WTC11 (cell line): ENCODE measurements around the gene ATP6V1G2. TPM values are rescaled to one million over a fixed set of nuclear protein-coding genes. Genes with fewer than 3 reads are reported as not detected.
"Not testable (repeated sequence)": the region's sequence is repeated elsewhere in the genome, so short reads cannot be mapped to it uniquely, and the experiment has no call there.

Experiments
- ATAC-seq: fragments of 200-7000 bp; cut with Tn5 transposase; 2 replicates; pipeline ENCODE4 v1.10.0; 2021; ENCODE audit warnings: mild to moderate bottlenecking, moderate library complexity
- CTCF ChIA-PET: fragments of 300-600 bp; sonication (Branson Sonifier 250); formaldehyde crosslinking; loops from one replicate; lab custom pipeline; 2021; ENCODE audit warnings: antibody characterized with exemption; lab: Charles Lee
- POLR2A ChIA-PET: fragments of 350-600 bp; sonication (Branson Sonifier 250); formaldehyde crosslinking; loops from one replicate; lab custom pipeline; 2021; ENCODE audit warnings: antibody characterized with exemption; lab: Charles Lee
- DNase-seq: peaks from one replicate; pipeline ENCODE4 v3.0.0; 2021; ENCODE audit warnings: low spot score
- H3K27ac Mint-ChIP-seq: 2 replicates; pipeline ENCODE4 v1.8.0; 2021; ENCODE audit warnings: mixed read lengths
- H3K27me3 Mint-ChIP-seq: 2 replicates; pipeline ENCODE4 v1.8.0; 2021; ENCODE audit warnings: low read depth, mild to moderate bottlenecking, moderate library complexity, mixed read lengths
- H3K36me3 Mint-ChIP-seq: 2 replicates; pipeline ENCODE4 v1.8.0; 2021; ENCODE audit warnings: mixed read lengths
- H3K4me1 Mint-ChIP-seq: 2 replicates; pipeline ENCODE4 v1.8.0; 2022; ENCODE audit warnings: mixed read lengths
- H3K4me3 Mint-ChIP-seq: 2 replicates; pipeline ENCODE4 v1.8.0; 2021; ENCODE audit warnings: mild to moderate bottlenecking, moderate library complexity, mixed read lengths
- H3K9me3 Mint-ChIP-seq: 2 replicates; pipeline ENCODE4 v1.8.0; 2021; ENCODE audit warnings: mixed read lengths
- ATF1 ChIP-seq: sonication (generic); formaldehyde crosslinking; IDR thresholded peaks from 2 replicates; pipeline ENCODE4 v1.8.1; 2023; ENCODE audit warnings: mild to moderate bottlenecking, moderate library complexity, missing genetic modification reagents
- CREB1 ChIP-seq: sonication (generic); formaldehyde crosslinking; IDR thresholded peaks from 2 replicates; pipeline ENCODE4 v1.8.0; 2023; ENCODE audit warnings: mild to moderate bottlenecking, missing genetic modification reagents
- GABPB1 ChIP-seq: sonication (generic); formaldehyde crosslinking; IDR thresholded peaks from 2 replicates; pipeline ENCODE4 v1.8.1; 2023; ENCODE audit warnings: mild to moderate bottlenecking, missing genetic modification reagents
- KAT7 ChIP-seq: sonication (generic); formaldehyde crosslinking; IDR thresholded peaks from 2 replicates; pipeline ENCODE4 v1.8.1; 2023; ENCODE audit warnings: missing genetic modification reagents, mild to moderate bottlenecking, borderline replicate concordance
- NR1H2 ChIP-seq: sonication (generic); formaldehyde crosslinking; IDR thresholded peaks from 2 replicates; pipeline ENCODE4 v1.9.0; 2021; ENCODE audit warnings: mild to moderate bottlenecking, moderate library complexity, missing genetic modification reagents
- PRRX2 ChIP-seq: fragments of 250-450 bp; sonication (Bioruptor Pico); IDR thresholded peaks from 2 replicates; pipeline ENCODE4 v1.8.0; 2021; ENCODE audit warnings: mild to moderate bottlenecking
- USF2 ChIP-seq: sonication (generic); formaldehyde crosslinking; IDR thresholded peaks from 2 replicates; pipeline ENCODE4 v1.8.1; 2023; ENCODE audit warnings: mild to moderate bottlenecking, missing genetic modification reagents, moderate library complexity
- ZNF138 ChIP-seq: sonication (generic); formaldehyde crosslinking; conservative IDR thresholded peaks from 2 replicates; pipeline ENCODE4 v1.8.1; 2022; ENCODE audit warnings: mild to moderate bottlenecking, moderate library complexity, missing genetic modification reagents
- ZNF232 ChIP-seq: sonication (generic); formaldehyde crosslinking; IDR thresholded peaks from 2 replicates; pipeline ENCODE4 v1.8.0; 2022; ENCODE audit warnings: mild to moderate bottlenecking, missing genetic modification reagents
- ZNF281 ChIP-seq: sonication (generic); formaldehyde crosslinking; IDR thresholded peaks from 2 replicates; pipeline ENCODE4 v1.8.0; 2023; ENCODE audit warnings: mild to moderate bottlenecking, missing genetic modification reagents
- ZNF425 ChIP-seq: fragments of 250-450 bp; sonication (Bioruptor Pico); conservative IDR thresholded peaks from 2 replicates; pipeline ENCODE4 v1.9.0; 2021; ENCODE audit warnings: mild to moderate bottlenecking
- total RNA-seq: library from RNA; stranded (reverse); gene quantifications from 3 replicates; pipeline ENCODE4 v1.2.3, GENCODE V29; 2021
- TF ChIP-seq, protein P1 (sequence below): sonication (generic); formaldehyde crosslinking; IDR thresholded peaks from 2 replicates; pipeline ENCODE4 v1.8.1; 2022; ENCODE audit warnings: missing genetic modification reagents, borderline replicate concordance

Gene ATP6V1G2
- total RNA-seq, 1 experiment from 2014 or later: 4.0 TPM

DNA sequence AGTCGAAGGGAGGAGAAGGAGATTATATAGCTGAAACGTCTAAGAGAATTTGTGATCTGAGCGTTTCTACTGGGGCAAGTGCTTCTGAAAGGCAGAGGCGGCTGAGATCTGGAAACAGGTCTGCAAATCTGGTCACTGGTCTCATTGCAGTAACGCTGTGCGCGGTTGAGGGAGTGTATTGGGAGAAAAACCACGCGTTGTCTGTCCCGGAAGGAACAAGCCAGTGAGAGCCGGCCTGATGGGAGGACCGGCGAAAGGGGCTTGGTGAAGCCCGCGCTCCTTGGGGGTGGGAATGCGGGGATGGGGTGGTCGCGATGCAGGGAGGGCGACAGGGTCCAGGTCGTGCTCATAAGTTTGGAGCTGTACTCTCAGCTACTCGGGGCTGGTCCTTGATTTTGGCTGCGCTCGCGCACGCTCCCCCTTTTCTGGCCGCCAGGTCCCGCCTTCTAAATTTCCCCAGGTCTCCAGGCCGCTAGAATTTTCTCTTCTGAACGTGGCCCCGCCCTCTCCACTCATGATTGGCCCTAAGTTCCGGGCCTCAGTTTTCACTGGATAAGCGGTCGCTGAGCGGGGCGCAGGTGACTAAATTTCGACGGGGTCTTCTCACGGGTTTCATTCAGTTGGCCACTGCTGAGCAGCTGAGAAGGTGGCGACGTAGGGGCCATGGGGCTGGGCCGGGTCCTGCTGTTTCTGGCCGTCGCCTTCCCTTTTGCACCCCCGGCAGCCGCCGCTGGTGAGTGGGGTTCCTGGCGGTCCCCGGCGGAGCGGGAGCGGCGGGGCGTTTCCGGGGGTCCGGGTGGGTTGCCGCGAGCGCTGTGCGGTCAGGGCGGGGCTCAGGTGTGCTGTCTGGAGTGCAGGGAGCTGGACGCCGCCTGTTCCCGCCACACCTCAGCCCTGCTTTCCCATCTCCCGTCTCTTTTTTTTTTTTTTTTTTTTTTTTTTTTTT, 48.6 kb downstream of the ATP6V1G2 start, which contains the start of gene MICB (continued):
- TF ChIP-seq ZNF281 (CRISPR knock-in tag) (no peak), CREB1 (no peak), ATF1 (CRISPR knock-in tag) (0 out of 2 replicates have a peak, but pooled peaks have one; percentile 37)
- TF ChIP-seq, protein P1, sequence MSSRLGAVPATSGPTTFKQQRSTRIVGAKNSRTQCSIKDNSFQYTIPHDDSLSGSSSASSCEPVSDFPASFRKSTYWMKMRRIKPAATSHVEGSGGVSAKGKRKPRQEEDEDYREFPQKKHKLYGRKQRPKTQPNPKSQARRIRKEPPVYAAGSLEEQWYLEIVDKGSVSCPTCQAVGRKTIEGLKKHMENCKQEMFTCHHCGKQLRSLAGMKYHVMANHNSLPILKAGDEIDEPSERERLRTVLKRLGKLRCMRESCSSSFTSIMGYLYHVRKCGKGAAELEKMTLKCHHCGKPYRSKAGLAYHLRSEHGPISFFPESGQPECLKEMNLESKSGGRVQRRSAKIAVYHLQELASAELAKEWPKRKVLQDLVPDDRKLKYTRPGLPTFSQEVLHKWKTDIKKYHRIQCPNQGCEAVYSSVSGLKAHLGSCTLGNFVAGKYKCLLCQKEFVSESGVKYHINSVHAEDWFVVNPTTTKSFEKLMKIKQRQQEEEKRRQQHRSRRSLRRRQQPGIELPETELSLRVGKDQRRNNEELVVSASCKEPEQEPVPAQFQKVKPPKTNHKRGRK (CRISPR knock-in tag): no peak

GRCh38 chr6:31496826-31497225, 49.6 kb downstream of the ATP6V1G2 start:
- not testable (repeated sequence) for ATAC-seq, H3K9me3 Mint-ChIP-seq, DNase-seq, H3K36me3 Mint-ChIP-seq
- POLR2A ChIA-PET: interaction anchor here (1.8 to 3.2 kb wide), 3 partner anchors 31 to 51 kb away, joined by 8 to 22 read pairs (median 9); partner anchors contain the start of genes DDX39B, MCCD1 and NFKBIL1
- Mint-ChIP-seq H3K27me3 (peaks cover 30% of the 10 kb centered on the region), H3K27ac (peak overlapping the region; percentile 25; the same call in 1 of the 2 replicates), H3K4me3 (peak overlapping the region; percentile 100), H3K4me1 (peaks cover 56% of the 10 kb centered on the region)
- CTCF ChIA-PET: interaction anchor here (0.6 to 1.5 kb wide), 4 partner anchors 94 to 118 kb away, joined by 3 to 4 read pairs (median 4); partner anchors contain the start of gene AIF1

DNA sequence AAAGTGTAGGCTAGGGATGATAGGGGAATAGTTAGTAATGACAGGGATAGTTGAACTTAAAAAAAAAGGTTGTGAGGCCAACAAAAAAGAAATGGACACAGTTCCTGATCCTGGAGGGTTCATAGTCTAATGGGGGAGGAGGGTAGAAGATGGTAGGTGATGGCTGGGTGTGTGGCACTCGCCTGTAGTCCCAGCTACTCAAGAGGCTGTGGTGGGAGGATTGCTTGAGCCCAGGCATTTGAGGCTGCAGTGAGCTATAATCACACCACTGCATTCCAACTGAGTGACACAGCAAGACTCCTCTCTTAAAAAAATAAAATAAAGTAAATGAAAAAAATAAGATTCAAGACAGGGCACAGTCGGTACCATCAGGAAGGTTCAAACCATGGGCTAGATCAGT, 50.8 kb downstream of the ATP6V1G2 start:
- no peak for DNase-seq
- peak overlapping the region; percentile 62; the same call in 1 of the 2 replicates for H3K27ac Mint-ChIP-seq
- H3K9me3 Mint-ChIP-seq: no peaks in the 10 kb centered on the region
- peaks cover 54% of the 10 kb centered on the region for H3K4me1 Mint-ChIP-seq
- H3K36me3 Mint-ChIP-seq: no peaks in the 10 kb centered on the region
- ATAC-seq: no peak
- no peak for TF ChIP-seq PRRX2 (CRISPR knock-in tag)
- TF ChIP-seq USF2: no peak
- TF ChIP-seq ZNF425 (CRISPR knock-in tag): no peak
- TF ChIP-seq NR1H2 (CRISPR knock-in tag): no peak
- TF ChIP-seq GABPB1 (CRISPR knock-in tag): no peak
- no peak for TF ChIP-seq ZNF232
- no peak for TF ChIP-seq KAT7
- no peak for TF ChIP-seq ZNF138 (CRISPR knock-in tag)
- TF ChIP-seq, all 79 proteins: peak for 0
- H3K4me3 Mint-ChIP-seq: peak overlapping the region; percentile 91
- H3K27me3 Mint-ChIP-seq: peaks cover 30% of the 10 kb centered on the region
- POLR2A ChIA-PET: interaction anchor here (1.0 to 1.1 kb wide), 2 partner anchors 34 to 46 kb away, joined by 3 read pairs; partner anchors contain the start of gene DDX39B
- CTCF ChIA-PET: interaction anchor here (0.5 to 2.0 kb wide), 9 partner anchors 16 to 107 kb away, joined by 3 to 15 read pairs (median 5); partner anchors contain the start of genes ATP6V1G2 and MCCD1

Other genes starting within 250 kb of the ATP6V1G2 start
- gene HLA-B, start 189.4 kb downstream of the ATP6V1G2 start, total RNA-seq: 124 to 149 TPM (median 141 TPM) in 3 replicates
- gene MICA, start 143.0 kb downstream of the ATP6V1G2 start, total RNA-seq: 11.4 to 12.9 TPM (median 11.7 TPM) in 3 replicates
- 26.9 to 37.0 TPM (median 27.0 TPM) in 3 replicates for gene MICB, start 48.5 kb downstream of the ATP6V1G2 start, total RNA-seq
- not detected in 3 replicates for gene MCCD1, start 17.6 kb downstream of the ATP6V1G2 start, total RNA-seq
- 704 to 738 TPM (median 712 TPM) in 3 replicates for gene DDX39B, start 4.6 kb downstream of the ATP6V1G2 start, total RNA-seq
- gene NFKBIL1, start 1.0 kb upstream of the ATP6V1G2 start, total RNA-seq: 14.9 to 19.5 TPM (median 17.1 TPM) in 3 replicates
- 0.46 to 1.2 TPM (median 0.87 TPM) in 3 replicates for gene LTA, start 25.7 kb upstream of the ATP6V1G2 start, total RNA-seq
- 0.23 to 0.46 TPM (median 0.31 TPM) in 3 replicates for gene TNF, start 29.0 kb upstream of the ATP6V1G2 start, total RNA-seq
- gene LTB, start 35.8 kb upstream of the ATP6V1G2 start, total RNA-seq: 1.0 to 1.5 TPM (median 1.3 TPM) in 3 replicates
- gene LST1, start 39.7 kb upstream of the ATP6V1G2 start, total RNA-seq: 0.34 to 0.66 TPM in 2 of 3 replicates, not detected in the other
- gene NCR3, start 46.4 kb upstream of the ATP6V1G2 start, total RNA-seq: not detected in 3 replicates
- gene AIF1, start 68.6 kb upstream of the ATP6V1G2 start, total RNA-seq: 5.4 to 8.5 TPM (median 7.1 TPM) in 3 replicates
- 372 to 381 TPM (median 373 TPM) in 3 replicates for gene PRRC2A, start 74.1 kb upstream of the ATP6V1G2 start, total RNA-seq
- 366 to 410 TPM (median 396 TPM) in 3 replicates for gene BAG6, start 106.1 kb upstream of the ATP6V1G2 start, total RNA-seq
- gene APOM, start 109.3 kb upstream of the ATP6V1G2 start, total RNA-seq: 3.5 to 4.6 TPM (median 4.3 TPM) in 3 replicates
- 14.0 to 16.3 TPM (median 14.3 TPM) in 3 replicates for gene C6orf47, start 114.2 kb upstream of the ATP6V1G2 start, total RNA-seq
- gene GPANK1, start 118.4 kb upstream of the ATP6V1G2 start, total RNA-seq: 24.3 to 29.1 TPM (median 26.4 TPM) in 3 replicates
- gene CSNK2B, start 119.5 kb upstream of the ATP6V1G2 start, total RNA-seq: 153 to 183 TPM (median 161 TPM) in 3 replicates
- gene LY6G5B, start 123.4 kb upstream of the ATP6V1G2 start, total RNA-seq: 10.7 to 15.7 TPM (median 11.0 TPM) in 3 replicates
- 0.98 to 1.6 TPM (median 1.0 TPM) in 3 replicates for gene LY6G5C, start 134.5 kb upstream of the ATP6V1G2 start, total RNA-seq
- gene ABHD16A, start 156.7 kb upstream of the ATP6V1G2 start, total RNA-seq: 28.6 to 30.3 TPM (median 29.8 TPM) in 3 replicates
- not detected in 3 replicates for gene LY6G6F, start 160.3 kb upstream of the ATP6V1G2 start, total RNA-seq
- not detected in 3 replicates for gene LY6G6D, start 168.7 kb upstream of the ATP6V1G2 start, total RNA-seq
- gene LY6G6C, start 175.1 kb upstream of the ATP6V1G2 start, total RNA-seq: 0.21 to 0.35 TPM in 2 of 3 replicates, not detected in the other
- 0.09 to 0.11 TPM (median 0.11 TPM) in 3 replicates for gene MPIG6B, start 176.8 kb upstream of the ATP6V1G2 start, total RNA-seq
- gene DDAH2, start 182.7 kb upstream of the ATP6V1G2 start, total RNA-seq: 62.2 to 67.3 TPM (median 65.8 TPM) in 3 replicates
- gene CLIC1, start 189.9 kb upstream of the ATP6V1G2 start, total RNA-seq: 229 to 244 TPM (median 230 TPM) in 3 replicates
- 43.1 to 62.3 TPM (median 56.1 TPM) in 3 replicates for gene MSH5, start 193.4 kb upstream of the ATP6V1G2 start, total RNA-seq
- 13.3 to 16.9 TPM (median 13.7 TPM) in 3 replicates for gene SAPCD1, start 216.0 kb upstream of the ATP6V1G2 start, total RNA-seq
- gene VWA7, start 230.7 kb upstream of the ATP6V1G2 start, total RNA-seq: 1.2 to 1.8 TPM (median 1.4 TPM) in 3 replicates
- gene VARS1, start 249.1 kb upstream of the ATP6V1G2 start, total RNA-seq: 147 to 177 TPM (median 161 TPM) in 3 replicates